HG02938 (cell line): Measurements from ENCODE around the gene ISM1.
A peak's percentile ranks its signal among the peaks of the same experiment; 100 is the strongest.

Experiments
- ATAC-seq: cut with Tn5 transposase; IDR thresholded peaks from one replicate; pipeline ENCODE4 v1.9.1; 2021; ENCODE audit warnings: mild to moderate bottlenecking, moderate library complexity; ENCODE audit not compliant: unreplicated experiment

ISM1 gene

GRCh38 chr20:13220904-13221297 lies at the start of gene ISM1:
Gene ISM1 (plus strand): TSS chr20:13221274. CDS start chr20:13221777, 503 bp downstream.
- no peak for ATAC-seq

- ATAC-seq: no peak
Measured at GRCh38 chr20:13173201-13173600, 47.9 kb upstream of the ISM1 start.

- peak; percentile 61 for ATAC-seq
Measured at GRCh38 chr20:13174402-13174801, 46.7 kb upstream of the ISM1 start.

GRCh38 chr20:13180986-13181889 lies 39.8 kb upstream of the ISM1 start:
- ATAC-seq: no peak

GRCh38 chr20:13183005-13183404 lies 38.1 kb upstream of the ISM1 start:
- ATAC-seq: no peak

- no peak for ATAC-seq
Measured at GRCh38 chr20:13186043-13186774, 34.9 kb upstream of the ISM1 start.

- no peak for ATAC-seq
Measured at GRCh38 chr20:13187899-13188298, 33.2 kb upstream of the ISM1 start.

GRCh38 chr20:13199279-13199678 lies 21.8 kb upstream of the ISM1 start:
- ATAC-seq: no peak

- ATAC-seq: no peak
Measured at GRCh38 chr20:13200767-13201500, 20.1 kb upstream of the ISM1 start.

- ATAC-seq: no peak
Measured at GRCh38 chr20:13202565-13202964, 18.5 kb upstream of the ISM1 start.

- no peak for ATAC-seq
Measured at GRCh38 chr20:13205425-13205824, 15.6 kb upstream of the ISM1 start.

- ATAC-seq: no peak
Measured at GRCh38 chr20:13205848-13206434, 15.1 kb upstream of the ISM1 start.

GRCh38 chr20:13207016-13207415 lies 14.1 kb upstream of the ISM1 start:
- ATAC-seq: no peak

GRCh38 chr20:13211956-13212618 lies 9.0 kb upstream of the ISM1 start:
- no peak for ATAC-seq

- no peak for ATAC-seq
Measured at GRCh38 chr20:13212750-13213149, 8.3 kb upstream of the ISM1 start.

- ATAC-seq: no peak
Measured at GRCh38 chr20:13213335-13213734, 7.7 kb upstream of the ISM1 start.

- no peak for ATAC-seq
Measured at GRCh38 chr20:13216533-13216932, 4.5 kb upstream of the ISM1 start.

- no peak for ATAC-seq
Measured at GRCh38 chr20:13219327-13220193, 1.5 kb upstream of the ISM1 start.

GRCh38 chr20:13220194-13220903 lies 725 bp upstream of the ISM1 start:
- ATAC-seq: no peak
